PC-9 (cell line): Measurements from ENCODE around the gene DSTYK.

ENCODE experiments used
- EZH2 ChIP-seq: fragments of 200-600 bp; sonication (generic); IDR thresholded peaks from 2 replicates; pipeline ENCODE4 v1.8.0; 2017; ENCODE audit warnings: antibody characterized with exemption, low read depth
- TF ChIP-seq, protein P1 (sequence below): fragments of 200-600 bp; sonication (generic); conservative IDR thresholded peaks from 2 replicates; pipeline ENCODE4 v1.6.1; 2017; ENCODE audit warnings: mixed run types, antibody characterized with exemption, mild to moderate bottlenecking, moderate library complexity

DNA sequence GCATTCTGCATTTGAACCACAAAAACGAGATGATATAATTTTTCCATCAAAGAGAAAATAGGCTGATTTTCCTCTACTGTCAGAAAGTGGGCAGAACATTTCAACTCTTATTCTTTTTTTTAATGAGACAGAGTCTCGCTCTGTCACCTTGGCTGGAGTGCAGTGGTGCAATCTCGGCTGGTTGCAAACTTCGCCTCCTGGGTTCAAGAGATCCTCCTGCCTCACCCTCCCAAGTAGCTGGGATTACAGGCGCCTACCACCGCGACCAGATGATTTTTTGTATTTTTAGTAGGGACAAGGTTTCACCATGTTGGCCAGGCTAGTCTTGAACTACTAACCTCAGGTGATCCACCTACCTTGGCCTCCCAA, 11.6 kb downstream of the DSTYK start:
- no peak for TF ChIP-seq EZH2
- TF ChIP-seq, protein P1, sequence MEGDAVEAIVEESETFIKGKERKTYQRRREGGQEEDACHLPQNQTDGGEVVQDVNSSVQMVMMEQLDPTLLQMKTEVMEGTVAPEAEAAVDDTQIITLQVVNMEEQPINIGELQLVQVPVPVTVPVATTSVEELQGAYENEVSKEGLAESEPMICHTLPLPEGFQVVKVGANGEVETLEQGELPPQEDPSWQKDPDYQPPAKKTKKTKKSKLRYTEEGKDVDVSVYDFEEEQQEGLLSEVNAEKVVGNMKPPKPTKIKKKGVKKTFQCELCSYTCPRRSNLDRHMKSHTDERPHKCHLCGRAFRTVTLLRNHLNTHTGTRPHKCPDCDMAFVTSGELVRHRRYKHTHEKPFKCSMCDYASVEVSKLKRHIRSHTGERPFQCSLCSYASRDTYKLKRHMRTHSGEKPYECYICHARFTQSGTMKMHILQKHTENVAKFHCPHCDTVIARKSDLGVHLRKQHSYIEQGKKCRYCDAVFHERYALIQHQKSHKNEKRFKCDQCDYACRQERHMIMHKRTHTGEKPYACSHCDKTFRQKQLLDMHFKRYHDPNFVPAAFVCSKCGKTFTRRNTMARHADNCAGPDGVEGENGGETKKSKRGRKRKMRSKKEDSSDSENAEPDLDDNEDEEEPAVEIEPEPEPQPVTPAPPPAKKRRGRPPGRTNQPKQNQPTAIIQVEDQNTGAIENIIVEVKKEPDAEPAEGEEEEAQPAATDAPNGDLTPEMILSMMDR = no peak
